Mesenchymal stem cell (in vitro differentiated cells and primary cell): ENCODE measurements around the gene RNASE8.

Source experiments
- DNase-seq: peaks from one replicate; pipeline ENCODE4 v3.0.0-alpha.2; 2013
- H2AFZ ChIP-seq: one replicate; pipeline ENCODE4 v1.6.1; 2013; ENCODE audit warnings: low read depth, mild to moderate bottlenecking, control low read depth, inconsistent platforms, low read length, moderate library complexity
- H2AK5ac ChIP-seq: 2 replicates; pipeline ENCODE4 v1.6.1; 2013; ENCODE audit warnings: low read length, moderate library complexity, mild to moderate bottlenecking, inconsistent platforms; ENCODE audit not compliant: severe bottlenecking
- H2BK120ac ChIP-seq: one replicate; pipeline ENCODE4 v1.6.1; 2013; ENCODE audit warnings: low read depth, mild to moderate bottlenecking, inconsistent platforms, low read length, moderate library complexity
- H2BK12ac ChIP-seq, 2 experiments: one replicate each; pipeline ENCODE4 v1.6.1; 2013; ENCODE audit warnings: inconsistent platforms in 2 of 2, low read length in 2 of 2, mild to moderate bottlenecking in 2 of 2, moderate library complexity in 2 of 2, control low read depth in 1 of 2
- H2BK15ac ChIP-seq: one replicate; pipeline ENCODE4 v1.6.1; 2013; ENCODE audit warnings: mild to moderate bottlenecking, low read depth, inconsistent platforms; ENCODE audit not compliant: poor library complexity, severe bottlenecking
- H2BK5ac ChIP-seq: 2 replicates; pipeline ENCODE4 v1.6.1; 2013; ENCODE audit warnings: low read depth, mild to moderate bottlenecking, low read length, control low read depth, inconsistent platforms; ENCODE audit not compliant: poor library complexity, severe bottlenecking
- H3K14ac ChIP-seq, 2 experiments: one replicate each; pipeline ENCODE4 v1.6.1; 2013; ENCODE audit warnings: inconsistent platforms in 2 of 2, low read length in 2 of 2, control low read depth in 1 of 2, mild to moderate bottlenecking in 1 of 2, moderate library complexity in 1 of 2
- H3K18ac ChIP-seq, 2 experiments: one replicate each; pipeline ENCODE4 v1.6.1; 2013; ENCODE audit warnings: inconsistent platforms in 2 of 2, low read length in 2 of 2, control low read depth in 1 of 2, low read depth in 1 of 2, mild to moderate bottlenecking in 1 of 2
- H3K23ac ChIP-seq, 2 experiments: one replicate each; pipeline ENCODE4 v1.6.1; 2013; ENCODE audit warnings: inconsistent platforms in 2 of 2, low read length in 2 of 2, mild to moderate bottlenecking in 2 of 2, moderate library complexity in 2 of 2, control low read depth in 1 of 2
- H3K27ac ChIP-seq: 2 replicates; pipeline ENCODE4 v1.5.1; 2013; ENCODE audit warnings: mild to moderate bottlenecking, moderate library complexity, low read length, control low read depth, inconsistent platforms; ENCODE audit not compliant: poor library complexity, severe bottlenecking
- H3K27me3 ChIP-seq, 2 experiments: 2 replicates each; pipeline versions ENCODE4 v1.6.1 to v1.7.0; 2013; ENCODE audit warnings: low read length in 2 of 2, mild to moderate bottlenecking in 2 of 2, moderate library complexity in 2 of 2, control low read depth in 1 of 2, inconsistent platforms in 1 of 2; ENCODE audit not compliant: control insufficient read depth in 1 of 2, insufficient read depth in 1 of 2
- H3K36me3 ChIP-seq, 2 experiments: 2 replicates each; pipeline versions ENCODE4 v1.6.1 to v1.7.0; 2013; ENCODE audit warnings: low read length in 2 of 2, control low read depth in 1 of 2, inconsistent platforms in 1 of 2, low read depth in 1 of 2, mild to moderate bottlenecking in 1 of 2; ENCODE audit not compliant: insufficient read depth in 2 of 2, control insufficient read depth in 1 of 2
- H3K4ac ChIP-seq, 2 experiments: one replicate each; pipeline ENCODE4 v1.6.1; 2013; ENCODE audit warnings: inconsistent platforms in 2 of 2, low read length in 2 of 2, mild to moderate bottlenecking in 2 of 2, moderate library complexity in 2 of 2, control low read depth in 1 of 2, low read depth in 1 of 2
- H3K4me1 ChIP-seq: 2 replicates; pipeline ENCODE4 v1.6.1; 2013; ENCODE audit warnings: low read depth, low read length, control low read depth; ENCODE audit not compliant: control insufficient read depth, insufficient read depth
- H3K4me2 ChIP-seq: 2 replicates; pipeline ENCODE4 v1.6.1; 2013; ENCODE audit warnings: low read length, mild to moderate bottlenecking, inconsistent platforms; ENCODE audit not compliant: poor library complexity, severe bottlenecking
- H3K4me3 ChIP-seq, 2 experiments: 2 replicates each; pipeline versions ENCODE4 v1.5.1 to v1.7.0; 2013; ENCODE audit warnings: low read length in 2 of 2, mild to moderate bottlenecking in 2 of 2, control low read depth in 1 of 2, low read depth in 1 of 2; ENCODE audit not compliant: insufficient read depth in 1 of 2
- H3K79me1 ChIP-seq: replicated peaks from 2 replicates; pipeline ENCODE4 v1.6.1; 2013; ENCODE audit warnings: mild to moderate bottlenecking, control low read depth, low read length, inconsistent platforms; ENCODE audit not compliant: poor library complexity, severe bottlenecking
- H3K9ac ChIP-seq: 2 replicates; pipeline ENCODE4 v1.7.0; 2013; ENCODE audit warnings: mild to moderate bottlenecking, low read length, moderate library complexity
- H3K9me3 ChIP-seq: 2 replicates; pipeline ENCODE4 v1.7.0; 2013; ENCODE audit warnings: mild to moderate bottlenecking, low read length; ENCODE audit not compliant: control insufficient read depth
- H4K8ac ChIP-seq: one replicate; pipeline ENCODE4 v1.6.1; 2013; ENCODE audit warnings: inconsistent platforms, mild to moderate bottlenecking, low read length, moderate library complexity
- H4K91ac ChIP-seq: one replicate; pipeline ENCODE4 v1.6.1; 2013; ENCODE audit warnings: mild to moderate bottlenecking, low read length, inconsistent platforms
- WGBS: methylation state at CpG from one replicate; pipeline ENCODE4 v1.1.7; 2013; ENCODE audit warnings: mixed read lengths; 5-methylcytosine and 5-hydroxymethylcytosine counted together

Gene RNASE8

DNA sequence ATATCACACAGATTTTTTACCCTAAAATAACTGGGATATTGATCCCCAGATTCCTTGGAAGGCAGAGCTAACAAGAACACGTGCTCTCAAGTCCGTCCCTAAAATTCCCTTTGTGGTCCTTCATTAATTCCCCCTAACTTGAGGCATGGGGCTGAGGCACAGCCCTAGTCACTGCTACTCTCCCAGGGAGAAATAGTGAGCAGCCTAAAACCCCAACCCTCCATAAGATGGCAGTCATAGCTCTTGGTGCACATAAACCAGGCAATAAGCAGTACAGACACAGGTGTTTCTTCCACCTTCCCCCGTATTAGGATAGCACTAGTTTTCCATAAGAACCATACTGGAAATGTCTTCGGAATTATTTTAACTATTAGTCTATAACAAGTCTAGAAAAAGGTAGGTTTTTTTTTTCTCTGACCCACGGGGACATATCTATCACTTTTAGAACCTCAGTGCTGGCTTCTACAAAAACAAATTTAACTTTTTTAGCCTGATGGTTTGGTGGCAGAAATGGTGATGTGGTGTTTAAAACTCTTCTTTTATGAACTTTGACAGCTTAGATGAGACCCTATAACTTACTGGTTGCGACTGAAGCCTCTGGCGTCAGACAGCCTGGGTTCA is 9.4 kb downstream of the RNASE8 start:
- no peak overlapping the region for H3K4me2 ChIP-seq
- peak; percentile 19 for DNase-seq
- H4K8ac ChIP-seq = no peak overlapping the region
- no peak overlapping the region for H4K91ac ChIP-seq
- 88% methylated on average over 4 of the region's 7 CpGs for WGBS
- peak overlapping the region; percentile 89 for H2AK5ac ChIP-seq
- H3K27me3 ChIP-seq = no peaks in the 10 kb centered on the region
- no peak overlapping the region for H3K27ac ChIP-seq
- no peak overlapping the region for H3K14ac ChIP-seq
- H3K4me1 ChIP-seq = peaks cover 16% of the 10 kb centered on the region
- no peak overlapping the region for H2BK12ac ChIP-seq
- no peak overlapping the region for H3K9ac ChIP-seq
- no peak overlapping the region for H3K4me3 ChIP-seq
- H2BK5ac ChIP-seq = no peak overlapping the region
- H2BK15ac ChIP-seq = no peak overlapping the region
- H3K4ac ChIP-seq = no peak overlapping the region
- H3K23ac ChIP-seq = no peak overlapping the region
- H3K9me3 ChIP-seq = no peaks in the 10 kb centered on the region
- H3K18ac ChIP-seq = no peak overlapping the region
- no peak overlapping the region for H2BK120ac ChIP-seq
- H2AFZ ChIP-seq = no peak overlapping the region
- peaks cover 3% of the 10 kb centered on the region for H3K79me1 ChIP-seq
- no peaks in the 10 kb centered on the region for H3K36me3 ChIP-seq

- Histone ChIP-seq H3K79me1 (peaks cover 13% of the 10 kb centered on the region), H3K23ac (no peak overlapping the region), H2AK5ac (no peak overlapping the region)
These were observed 11.1 kb downstream of the RNASE8 start for GRCh38 chr14:21068521-21069387.

DNA sequence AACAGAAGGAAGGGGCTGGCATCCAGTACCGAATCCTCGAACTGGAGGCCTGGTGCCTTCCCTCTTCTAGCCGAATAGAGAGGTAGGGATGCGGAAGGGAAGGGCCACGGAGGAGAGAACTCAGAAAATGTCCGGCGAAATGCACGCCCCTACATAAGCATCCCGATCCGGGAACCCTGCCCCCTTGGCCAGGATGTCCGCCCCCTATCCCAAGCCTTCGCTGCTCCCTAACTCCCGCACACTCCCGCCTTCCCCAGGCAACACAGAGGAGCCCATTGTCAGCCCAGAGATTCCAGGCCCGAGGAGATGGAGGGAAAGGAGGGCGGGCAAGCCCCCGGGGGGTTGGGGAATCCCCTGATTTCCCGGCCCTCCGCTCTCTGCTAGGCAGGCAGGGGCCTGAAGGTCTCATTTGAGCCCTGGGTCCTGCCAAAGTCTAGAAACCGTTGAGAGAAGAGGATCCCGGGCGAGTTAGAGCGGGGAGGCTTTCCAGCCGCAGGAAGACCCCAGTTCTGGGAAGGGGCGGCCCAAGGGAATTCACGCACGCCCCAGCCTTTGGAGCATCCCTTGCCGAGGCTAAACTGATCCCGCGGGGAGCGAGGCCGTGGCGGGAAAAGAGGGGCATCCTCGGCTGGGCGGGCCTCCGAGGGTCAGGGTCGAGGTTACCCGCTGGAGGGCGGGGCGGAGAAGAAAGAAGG is 11.9 kb downstream of the RNASE8 start:
- peaks cover 18% of the 10 kb centered on the region in 2 experiments for H3K36me3 ChIP-seq
- peak overlapping the region; percentile 85 for H3K9ac ChIP-seq
- no peaks in the 10 kb centered on the region for H3K27me3 ChIP-seq
- H3K4ac ChIP-seq = peak overlapping the region; percentile 2 to 79
- H2BK5ac ChIP-seq = peak overlapping the region; percentile 90
- H4K91ac ChIP-seq = peak overlapping the region; percentile 89
- under 1% methylated on average over 21 of the region's 40 CpGs for WGBS
- no peak overlapping the region for H2AK5ac ChIP-seq
- peak overlapping the region; percentile 88 for H3K27ac ChIP-seq
- peak overlapping the region; percentile 86 to 92 for H3K18ac ChIP-seq
- no peaks in the 10 kb centered on the region for H3K9me3 ChIP-seq
- peak overlapping the region; percentile 65 for H2BK12ac ChIP-seq
- H2BK15ac ChIP-seq = peak overlapping the region; percentile 93
- H3K79me1 ChIP-seq = peaks cover 20% of the 10 kb centered on the region
- H3K4me1 ChIP-seq = peaks cover 29% of the 10 kb centered on the region
- peak overlapping the region; percentile 27 for H4K8ac ChIP-seq
- peak overlapping the region; percentile 84 for H2BK120ac ChIP-seq
- H3K4me2 ChIP-seq = peak overlapping the region; percentile 95
- DNase-seq = peak; percentile 59
- H3K23ac ChIP-seq = peak overlapping the region in 1 of 2 experiments; percentile 63
- peak overlapping the region; percentile 72 for H2AFZ ChIP-seq
- H3K14ac ChIP-seq = peak overlapping the region in 1 of 2 experiments; percentile 93
- H3K4me3 ChIP-seq = peak overlapping the region; percentile 84 to 92

More at GRCh38 chr14:21068521-21069387, 11.1 kb downstream of the RNASE8 start:
- Histone ChIP-seq H2AFZ (peak overlapping the region; percentile 2), H3K4me3 (peak overlapping the region; percentile 84 to 92), H2BK120ac (no peak overlapping the region), H2BK5ac (no peak overlapping the region), H3K27me3 (no peaks in the 10 kb centered on the region), H3K4ac (peak overlapping the region in 1 of 2 experiments; percentile 16), H3K36me3 (peaks cover 10 to 11% of the 10 kb centered on the region in 2 experiments), H2BK12ac (no peak overlapping the region), H4K91ac (no peak overlapping the region), H3K4me1 (peaks cover 24% of the 10 kb centered on the region), H3K14ac (no peak overlapping the region), H3K9ac (peak overlapping the region; percentile 85), H3K18ac (peak overlapping the region; percentile 3 to 92), H3K27ac (peak overlapping the region; percentile 88), H4K8ac (peak overlapping the region; percentile 57), H3K4me2 (peak overlapping the region; percentile 95), H2BK15ac (no peak overlapping the region), H3K9me3 (no peaks in the 10 kb centered on the region)
- 4% methylated on average over 36 of the region's 45 CpGs for WGBS
- DNase-seq = peak; percentile 66
